GM12801 (cell line): ENCODE data around the gene TMPRSS9.

Experiments
- TF ChIP-seq, protein P1 (sequence below): IDR thresholded peaks from one replicate; pipeline ENCODE4 v1.5.1; 2011; ENCODE audit warnings: control low read depth; ENCODE audit not compliant: insufficient read length; ENCODE audit errors: extremely low read depth

The TMPRSS9 gene

DNA sequence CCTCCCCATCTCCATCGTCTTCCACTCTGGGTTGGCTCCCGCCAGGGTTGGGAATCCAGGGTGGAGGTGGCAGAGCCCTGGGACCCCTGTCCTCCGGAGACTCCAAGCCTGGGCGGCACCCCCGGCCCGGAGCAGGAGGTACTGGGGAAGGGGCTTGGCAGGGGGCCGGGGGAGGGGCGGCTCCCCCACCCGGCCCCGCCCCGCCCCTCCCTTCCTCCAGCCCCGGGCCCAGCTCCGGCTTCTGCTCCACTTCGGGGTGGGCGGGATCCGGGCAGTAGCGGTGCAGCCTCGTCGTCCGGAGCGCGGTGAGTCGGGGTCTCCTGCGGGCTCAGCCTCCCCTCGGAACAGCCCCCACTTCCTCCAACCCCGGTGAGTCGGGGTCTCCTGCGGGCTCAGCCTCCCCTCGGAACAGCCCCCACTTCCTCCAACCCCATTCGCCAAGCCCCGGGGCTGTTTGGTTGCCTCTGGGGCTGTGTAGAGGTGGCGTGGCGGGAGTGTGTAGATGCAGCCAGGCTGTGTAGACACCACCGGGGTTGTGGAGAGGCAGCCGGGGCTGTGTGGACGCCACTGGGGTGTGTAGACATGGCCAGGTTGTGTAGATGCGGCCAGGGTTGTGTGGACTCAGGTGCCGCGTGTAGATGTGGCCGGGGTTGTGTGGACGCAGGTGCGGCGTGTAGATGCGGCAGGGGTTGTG lies at the start of gene TMPRSS9:
Gene TMPRSS9, plus strand, starts transcription at position 274 of the 694 bp plus-strand sequence. CDS start 29,521 bp downstream, outside the sequence.
- TF ChIP-seq, protein P1, sequence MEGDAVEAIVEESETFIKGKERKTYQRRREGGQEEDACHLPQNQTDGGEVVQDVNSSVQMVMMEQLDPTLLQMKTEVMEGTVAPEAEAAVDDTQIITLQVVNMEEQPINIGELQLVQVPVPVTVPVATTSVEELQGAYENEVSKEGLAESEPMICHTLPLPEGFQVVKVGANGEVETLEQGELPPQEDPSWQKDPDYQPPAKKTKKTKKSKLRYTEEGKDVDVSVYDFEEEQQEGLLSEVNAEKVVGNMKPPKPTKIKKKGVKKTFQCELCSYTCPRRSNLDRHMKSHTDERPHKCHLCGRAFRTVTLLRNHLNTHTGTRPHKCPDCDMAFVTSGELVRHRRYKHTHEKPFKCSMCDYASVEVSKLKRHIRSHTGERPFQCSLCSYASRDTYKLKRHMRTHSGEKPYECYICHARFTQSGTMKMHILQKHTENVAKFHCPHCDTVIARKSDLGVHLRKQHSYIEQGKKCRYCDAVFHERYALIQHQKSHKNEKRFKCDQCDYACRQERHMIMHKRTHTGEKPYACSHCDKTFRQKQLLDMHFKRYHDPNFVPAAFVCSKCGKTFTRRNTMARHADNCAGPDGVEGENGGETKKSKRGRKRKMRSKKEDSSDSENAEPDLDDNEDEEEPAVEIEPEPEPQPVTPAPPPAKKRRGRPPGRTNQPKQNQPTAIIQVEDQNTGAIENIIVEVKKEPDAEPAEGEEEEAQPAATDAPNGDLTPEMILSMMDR, result no peak

- TF ChIP-seq, protein P1, result no peak
Measured at GRCh38 chr19:2311093-2311492, 49.0 kb upstream of the TMPRSS9 start.

DNA sequence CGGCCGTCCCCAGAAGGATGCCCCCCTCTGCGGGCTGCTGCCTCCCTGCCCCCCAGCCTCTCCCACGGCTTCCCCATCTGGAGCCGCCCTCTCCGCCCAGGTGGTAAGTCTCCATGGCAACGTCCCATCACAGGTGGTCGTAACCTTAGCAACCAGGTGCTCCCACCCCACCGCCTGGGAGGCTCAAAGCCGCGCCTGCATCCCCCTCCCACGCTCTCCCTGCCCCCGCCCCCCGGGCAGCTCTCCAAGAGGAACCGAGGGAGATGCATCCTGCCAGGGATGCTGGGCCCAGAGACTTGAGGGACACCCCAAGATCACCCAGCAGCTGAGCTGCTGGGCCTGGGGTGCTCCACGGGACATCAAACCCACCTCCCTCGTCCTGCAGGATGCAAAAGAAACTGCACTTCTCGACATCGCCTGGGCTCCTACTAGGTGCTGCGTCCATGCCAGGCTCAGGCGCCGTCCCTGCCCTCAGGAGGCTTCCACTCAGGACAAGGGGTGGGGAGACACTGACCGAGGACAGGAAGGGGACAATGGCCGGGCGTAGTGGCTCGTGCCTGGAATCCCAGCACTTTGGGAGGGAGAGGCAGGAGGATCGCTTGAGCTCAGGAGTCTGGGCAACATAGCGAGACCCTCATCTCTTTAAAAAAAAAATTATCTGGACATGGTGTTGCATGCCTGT lies 47.1 kb upstream of the TMPRSS9 start:
- TF ChIP-seq, protein P1, result no peak

DNA sequence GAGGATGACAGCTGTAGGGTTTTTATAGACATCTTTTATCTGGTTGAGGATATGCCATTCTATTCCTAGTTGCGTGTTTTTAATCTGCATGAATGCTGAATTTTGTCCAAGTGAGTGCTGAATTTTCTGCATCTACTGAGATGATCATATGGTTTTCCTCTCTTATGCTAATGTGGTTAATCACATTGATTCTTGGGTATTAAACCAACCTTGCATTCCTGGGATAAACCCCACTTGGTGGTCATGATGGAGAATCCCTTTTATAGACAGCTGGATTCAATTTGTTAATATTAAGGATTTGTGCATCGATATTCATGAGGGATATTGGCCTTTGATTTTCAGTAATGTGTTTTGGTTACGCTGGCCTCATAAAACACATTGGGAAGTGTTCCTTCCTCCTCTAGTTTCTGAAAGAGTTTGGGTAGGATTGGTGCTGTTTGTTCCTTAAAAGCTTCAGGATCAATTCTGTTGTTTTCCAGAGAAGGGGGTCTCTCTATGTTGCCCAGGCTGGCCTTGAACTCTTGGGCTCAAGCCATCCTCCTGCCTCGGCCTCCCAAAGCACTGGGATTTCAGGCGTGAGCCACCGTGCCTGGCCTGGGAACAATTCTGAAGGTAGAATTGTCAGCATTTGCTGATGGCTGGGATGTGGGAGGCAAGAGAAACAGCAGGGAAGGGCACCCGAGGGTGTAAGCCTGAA lies 44.8 kb upstream of the TMPRSS9 start:
- TF ChIP-seq, protein P1, result no peak

- TF ChIP-seq, protein P1, result no peak
Measured at GRCh38 chr19:2315818-2316353, 44.2 kb upstream of the TMPRSS9 start.

GRCh38 chr19:2317300-2317699 lies 42.8 kb upstream of the TMPRSS9 start:
- TF ChIP-seq, protein P1, result no peak

DNA sequence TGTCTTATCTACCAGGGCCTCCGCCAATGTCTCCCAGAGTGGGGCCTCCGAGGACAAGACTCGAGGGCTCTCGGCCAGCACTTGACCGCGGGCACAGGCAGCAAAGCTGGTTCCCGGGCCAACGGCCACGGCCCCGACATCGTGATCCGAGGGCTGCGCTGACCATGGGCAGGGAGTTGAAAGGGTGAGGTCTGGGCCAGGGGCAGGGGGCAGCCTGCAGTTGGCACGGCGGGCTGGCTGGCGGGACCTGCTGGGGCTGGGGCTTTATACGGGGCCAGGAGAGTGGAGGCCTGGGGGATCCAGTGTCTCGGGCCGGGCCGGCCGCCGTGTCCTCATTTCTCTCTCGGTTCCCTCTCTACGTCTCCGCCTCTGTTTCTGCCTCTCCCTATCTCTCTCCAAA lies 42.3 kb upstream of the TMPRSS9 start:
- TF ChIP-seq, protein P1, result no peak
